HG03103 (cell line): ENCODE results near the gene AAGAB.

Experiments used
- ATAC-seq: cut with Tn5 transposase; IDR thresholded peaks from one replicate; pipeline ENCODE4 v1.9.1; 2021; ENCODE audit warnings: low read depth; ENCODE audit not compliant: unreplicated experiment

The AAGAB gene

DNA sequence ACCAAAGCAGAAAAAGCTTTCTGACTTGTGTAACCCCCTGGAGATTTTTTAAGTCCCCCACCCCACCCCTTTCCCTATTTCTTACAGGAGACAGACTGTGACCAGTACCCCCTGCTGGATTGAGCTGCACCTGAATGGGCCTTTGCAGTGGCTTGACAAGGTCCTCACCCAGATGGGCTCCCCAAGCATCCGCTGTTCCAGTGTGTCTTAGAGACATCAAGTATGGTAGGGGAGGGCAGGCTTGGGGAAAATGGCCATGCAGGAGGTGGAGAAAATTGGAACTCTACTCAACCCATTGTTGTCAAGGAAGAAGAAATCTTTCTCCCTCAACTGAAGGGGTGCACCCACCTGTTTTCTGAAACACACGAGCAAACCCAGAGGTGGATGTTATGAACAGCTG, 64.1 kb downstream of the AAGAB start:
- ATAC-seq = no peak

GRCh38 chr15:67189326-67190051, 65.0 kb downstream of the AAGAB start:
- no peak for ATAC-seq

- no peak for ATAC-seq
Observed at GRCh38 chr15:67188551-67189218, 65.8 kb downstream of the AAGAB start.

GRCh38 chr15:67187351-67187854, 67.1 kb downstream of the AAGAB start:
- no peak for ATAC-seq

GRCh38 chr15:67186688-67187087, 67.8 kb downstream of the AAGAB start:
- ATAC-seq = no peak

GRCh38 chr15:67186226-67186649, 68.2 kb downstream of the AAGAB start:
- no peak for ATAC-seq

DNA sequence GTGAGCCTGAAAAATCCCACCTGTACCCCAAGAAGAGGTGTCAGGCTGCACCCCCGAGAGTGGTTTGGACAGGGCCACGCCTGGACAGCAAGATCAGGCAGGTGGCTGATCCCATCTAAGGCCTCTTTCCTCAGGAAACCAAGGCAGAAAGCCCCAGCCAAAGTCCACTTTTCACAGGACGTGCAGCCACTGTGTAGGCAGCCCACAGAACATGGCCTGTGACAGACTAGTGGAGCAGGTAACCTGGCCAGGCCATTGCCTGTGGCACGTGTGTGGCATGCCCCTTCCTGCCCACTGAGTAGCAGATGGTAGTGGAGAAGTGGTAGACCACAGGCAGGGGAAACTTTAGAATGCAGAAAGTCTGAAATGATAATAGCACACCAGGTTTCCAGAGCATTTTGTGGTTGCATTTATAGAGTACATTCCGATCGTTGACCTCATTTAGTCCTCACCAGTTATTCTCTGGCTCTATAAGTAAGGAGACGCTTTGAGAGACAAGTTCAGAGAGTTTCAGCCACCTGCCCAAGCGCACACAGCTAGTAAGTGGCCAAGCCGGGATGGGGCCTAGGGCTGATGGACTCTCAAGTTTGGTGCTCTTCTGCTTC, 68.7 kb downstream of the AAGAB start:
- ATAC-seq = no peak

GRCh38 chr15:67185051-67185450, 69.4 kb downstream of the AAGAB start:
- ATAC-seq = no peak

- ATAC-seq = no peak
Observed at GRCh38 chr15:67184208-67184925, 70.1 kb downstream of the AAGAB start.

DNA sequence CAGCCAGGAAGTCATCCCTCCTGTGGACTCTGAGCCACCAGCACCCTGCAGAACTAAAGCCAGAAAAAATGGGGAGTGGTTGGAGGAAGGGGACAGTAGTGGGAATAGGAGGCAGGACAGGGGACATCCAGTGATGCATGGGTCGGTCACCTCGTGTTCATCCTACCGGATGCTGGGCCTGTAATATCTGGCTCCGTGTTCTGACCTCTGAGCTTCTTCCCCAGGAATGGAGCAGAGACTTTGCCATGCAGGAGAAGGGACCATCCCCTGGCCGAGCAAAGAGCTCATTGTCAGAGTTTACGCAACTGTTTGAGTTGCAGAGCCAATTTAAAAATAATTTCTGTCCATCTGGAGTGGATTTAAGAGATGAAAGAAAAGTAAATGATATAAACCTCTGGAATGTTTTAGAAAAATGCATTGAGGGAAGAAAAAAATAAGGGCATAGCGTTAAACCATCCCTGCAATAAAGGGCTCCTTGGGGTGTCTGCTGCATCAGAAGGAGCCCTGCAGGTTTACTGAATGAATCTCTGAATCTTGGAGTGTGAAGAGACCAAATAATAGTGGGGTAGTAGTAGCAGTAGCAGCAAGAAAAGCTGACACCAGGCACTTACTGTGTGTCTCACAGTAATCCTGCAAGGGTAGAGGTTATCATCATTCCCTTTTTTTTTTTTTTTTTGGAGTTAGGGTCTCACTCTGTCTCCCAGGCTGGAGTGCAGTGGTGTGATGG, 70.9 kb downstream of the AAGAB start:
- ATAC-seq = no peak

DNA sequence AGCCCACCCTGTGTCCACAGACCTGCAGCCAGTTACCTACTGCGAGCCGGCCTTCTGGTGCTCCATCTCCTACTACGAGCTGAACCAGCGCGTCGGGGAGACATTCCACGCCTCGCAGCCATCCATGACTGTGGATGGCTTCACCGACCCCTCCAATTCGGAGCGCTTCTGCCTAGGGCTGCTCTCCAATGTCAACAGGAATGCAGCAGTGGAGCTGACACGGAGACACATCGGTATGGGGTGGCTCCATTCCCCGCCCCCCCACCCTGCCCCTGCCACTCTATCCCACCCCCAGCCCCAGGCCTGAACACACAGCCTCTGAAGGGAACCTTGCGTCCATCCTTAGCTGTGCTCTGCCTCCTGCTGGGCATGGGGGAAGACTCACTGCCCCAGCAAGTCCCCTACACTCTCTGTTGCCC, 73.2 kb downstream of the AAGAB start:
- ATAC-seq = no peak

GRCh38 chr15:67180514-67181191, 73.8 kb downstream of the AAGAB start:
- no peak for ATAC-seq

DNA sequence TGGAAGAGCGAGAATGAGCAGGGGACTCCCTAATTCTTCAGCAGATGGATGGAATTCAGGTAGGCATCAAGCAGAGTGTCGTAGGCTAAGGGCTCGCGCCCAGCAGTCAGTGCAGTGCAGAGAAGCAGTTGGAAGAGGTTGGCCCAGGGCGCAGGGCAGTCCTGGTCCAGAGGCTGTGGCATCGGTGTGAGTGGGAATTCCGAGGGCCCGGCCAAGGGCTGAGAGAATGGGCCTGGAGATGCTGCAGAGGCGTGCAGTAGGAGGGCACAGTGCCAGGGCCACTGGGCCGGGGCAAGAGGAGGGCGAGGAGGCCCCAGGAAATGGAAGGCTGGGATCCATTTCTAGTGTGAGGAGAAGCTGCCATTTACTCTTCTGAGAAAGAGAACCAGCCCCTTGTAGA, 74.4 kb downstream of the AAGAB start:
- no peak for ATAC-seq

DNA sequence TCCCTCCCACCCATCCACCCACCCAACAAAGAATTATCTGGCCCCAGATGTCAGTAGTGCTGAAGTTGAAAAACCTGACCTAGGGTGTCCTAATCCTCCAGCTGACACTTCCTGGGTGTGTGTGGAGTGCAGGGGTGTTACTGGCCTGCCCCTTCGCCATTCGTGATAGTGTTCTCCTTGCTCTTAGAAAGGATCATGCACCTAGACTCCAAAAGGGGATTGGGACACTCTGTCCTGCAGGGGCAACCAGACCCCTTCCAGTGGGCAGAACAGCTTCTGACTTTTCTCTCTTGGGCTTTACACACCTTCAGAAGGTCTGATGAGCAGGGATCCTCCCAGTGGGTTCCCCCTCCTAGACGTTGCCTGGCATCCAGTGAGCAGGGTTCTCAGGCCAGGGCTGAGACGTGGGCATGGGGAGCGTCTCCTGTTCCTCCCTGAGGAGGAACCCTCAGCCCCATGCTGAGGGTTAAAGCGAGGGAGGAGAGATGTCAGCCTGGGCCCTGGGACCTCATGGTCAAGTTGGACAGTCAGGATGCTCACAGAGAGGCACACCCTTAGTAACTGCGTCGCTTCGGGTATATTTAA, 75.0 kb downstream of the AAGAB start:
- ATAC-seq = no peak

DNA sequence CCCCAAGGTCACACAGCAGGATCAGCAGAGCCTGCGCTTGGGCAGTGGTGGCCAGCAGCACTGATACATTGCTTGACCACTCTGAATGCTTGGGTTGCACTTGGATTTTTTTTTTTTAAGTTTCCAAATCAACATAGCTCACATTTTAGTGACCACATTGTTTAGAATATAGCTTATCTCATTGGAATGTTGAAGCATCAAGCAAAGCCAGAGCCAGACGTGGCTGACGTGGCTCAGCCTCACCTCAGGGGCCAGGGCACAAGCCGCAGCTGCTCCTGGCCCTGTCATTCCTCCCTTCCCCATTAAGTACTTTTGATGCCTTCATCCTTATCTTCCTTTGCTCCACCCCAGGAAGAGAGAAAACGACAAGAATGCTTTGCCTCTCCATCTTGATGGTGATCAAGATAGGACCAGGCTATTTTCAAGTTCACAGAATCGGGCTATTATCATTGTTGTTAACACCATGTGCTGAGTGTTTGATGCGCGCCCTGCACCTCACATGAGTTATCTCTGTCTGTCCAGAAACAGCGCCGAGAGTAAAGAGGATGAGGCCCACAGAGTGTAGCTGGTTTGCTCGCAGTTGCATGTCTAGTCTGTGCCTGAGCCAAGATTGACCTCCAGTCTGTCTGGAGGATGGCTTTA, 75.8 kb downstream of the AAGAB start:
- no peak for ATAC-seq

GRCh38 chr15:67177752-67178151, 76.7 kb downstream of the AAGAB start:
- ATAC-seq = no peak

DNA sequence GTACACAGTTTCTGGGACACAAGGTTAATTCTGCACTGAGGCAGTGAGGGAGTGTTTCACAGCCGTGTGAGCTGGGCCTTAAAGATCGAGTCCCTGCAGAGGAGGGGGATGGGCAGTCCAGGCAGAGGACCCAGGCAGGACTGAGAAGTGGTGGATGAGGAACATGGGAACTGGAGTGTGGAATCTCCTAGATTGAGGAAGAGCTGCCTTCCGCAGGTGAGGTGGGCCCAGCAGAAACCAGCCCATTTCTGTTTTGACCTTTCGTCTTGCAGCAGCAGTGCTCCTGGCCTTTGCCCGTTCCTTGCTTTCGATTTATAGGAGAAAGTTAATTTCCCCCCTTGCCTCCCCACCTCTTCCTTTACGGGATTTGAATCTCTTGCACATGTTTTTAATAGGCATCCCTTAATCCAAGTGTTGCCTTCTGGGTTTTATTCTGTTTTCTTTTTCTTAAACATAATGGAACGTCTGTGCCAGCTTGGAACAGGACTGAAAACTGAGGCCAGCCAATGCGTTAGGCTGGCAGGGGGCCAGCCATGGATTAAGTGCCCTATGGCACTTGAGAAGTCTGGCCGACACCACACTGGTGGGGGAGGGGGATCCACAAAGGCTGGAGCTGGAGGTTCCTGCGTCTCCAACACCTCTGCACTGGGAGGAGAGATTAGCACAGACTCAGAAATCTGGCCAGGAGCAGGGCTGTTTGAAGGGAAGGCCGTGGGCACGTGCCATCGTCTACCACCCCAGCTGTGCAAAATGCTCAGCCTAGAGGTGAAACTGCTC, 78.1 kb downstream of the AAGAB start:
- ATAC-seq = no peak

DNA sequence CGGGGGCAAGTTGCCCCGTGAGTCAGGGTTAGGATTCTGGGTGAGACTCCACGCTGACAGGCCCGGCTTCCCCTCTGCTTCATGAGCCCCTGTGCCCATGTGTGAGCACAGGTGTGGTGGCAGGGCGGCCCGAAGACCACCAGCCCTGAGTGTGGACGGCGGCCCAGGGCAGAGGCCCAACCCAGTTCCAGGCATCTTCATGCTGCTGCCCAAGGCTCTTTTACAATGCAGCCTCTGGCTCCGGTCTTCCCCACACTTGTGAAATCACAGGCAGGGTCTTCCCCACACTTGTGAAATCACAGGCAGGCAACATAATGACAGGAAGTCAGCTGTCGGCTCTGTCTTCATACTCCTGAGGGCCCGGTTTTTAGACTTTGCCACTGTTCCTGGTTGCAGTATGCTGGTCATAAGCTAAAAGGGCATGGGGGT, 78.8 kb downstream of the AAGAB start:
- ATAC-seq = no peak
